HepG2 (cell line): ENCODE results near the gene ISOC2. TPM values are rescaled to one million over a fixed set of nuclear protein-coding genes. Genes with fewer than 3 reads are reported as not detected.

Experiments used
- AKAP8 ChIP-seq: sonication (generic); formaldehyde crosslinking; IDR thresholded peaks from 2 replicates; pipeline ENCODE4 v1.5.1; 2020; ENCODE audit warnings: mild to moderate bottlenecking, missing genetic modification reagents
- ERF ChIP-seq: IDR thresholded peaks from 2 replicates; pipeline ENCODE4 v1.6.1; 2018; ENCODE audit warnings: missing biosample characterization, missing genetic modification reagents
- FLYWCH1 ChIP-seq: sonication (generic); formaldehyde crosslinking; IDR thresholded peaks from 2 replicates; pipeline ENCODE4 v1.8.1; 2023; ENCODE audit warnings: mild to moderate bottlenecking, missing genetic modification reagents
- FOXC1 ChIP-seq: sonication (generic); formaldehyde crosslinking; IDR thresholded peaks from 2 replicates; pipeline ENCODE4 v1.8.0; 2022; ENCODE audit warnings: mild to moderate bottlenecking, missing genetic modification reagents, borderline replicate concordance
- HINFP ChIP-seq: sonication (generic); formaldehyde crosslinking; IDR thresholded peaks from 2 replicates; pipeline ENCODE4 v1.4.0; 2020; ENCODE audit warnings: low read depth, mild to moderate bottlenecking, missing genetic modification reagents
- KDM6A ChIP-seq: IDR thresholded peaks from 2 replicates; pipeline ENCODE4 v1.6.1; 2016; ENCODE audit warnings: low read depth
- MTA1 ChIP-seq: sonication (generic); formaldehyde crosslinking; IDR thresholded peaks from 2 replicates; pipeline ENCODE4 v1.4.0; 2020; ENCODE audit warnings: missing genetic modification reagents, mild to moderate bottlenecking, borderline replicate concordance
- NR2F6 ChIP-seq, 2 experiments: IDR thresholded peaks; 2 replicates each; pipeline ENCODE4 v1.6.1; 2016; ENCODE audit warnings: antibody characterized with exemption in 1 of 2, mild to moderate bottlenecking in 1 of 2
- PITX1 ChIP-seq: sonication (generic); formaldehyde crosslinking; IDR thresholded peaks from 2 replicates; pipeline ENCODE4 v1.5.1; 2020; ENCODE audit warnings: mild to moderate bottlenecking, missing genetic modification reagents
- PRMT3 ChIP-seq: sonication (generic); formaldehyde crosslinking; IDR thresholded peaks from 2 replicates; pipeline ENCODE4 v1.8.1; 2022; ENCODE audit warnings: low read depth, mild to moderate bottlenecking, moderate library complexity, missing genetic modification reagents, borderline replicate concordance
- SKIL ChIP-seq: sonication (generic); formaldehyde crosslinking; IDR thresholded peaks from 2 replicates; pipeline ENCODE4 v1.8.0; 2022; ENCODE audit warnings: missing genetic modification reagents, mild to moderate bottlenecking, moderate library complexity, borderline replicate concordance
- SMAD9 ChIP-seq: sonication (generic); formaldehyde crosslinking; IDR thresholded peaks from 2 replicates; pipeline ENCODE4 v1.5.1; 2020; ENCODE audit warnings: mild to moderate bottlenecking, missing genetic modification reagents
- TAF15 ChIP-seq: fragments of 200-400 bp; formaldehyde crosslinking; IDR thresholded peaks from one replicate; pipeline ENCODE4 v1.6.1; 2018; ENCODE audit warnings: mild to moderate bottlenecking, low read depth, low read length; ENCODE audit not compliant: poor library complexity, severe bottlenecking
- THYN1 ChIP-seq: sonication (generic); formaldehyde crosslinking; IDR thresholded peaks from 2 replicates; pipeline ENCODE4 v1.8.1; 2023; ENCODE audit warnings: low read depth, mild to moderate bottlenecking, moderate library complexity, missing genetic modification reagents, borderline replicate concordance
- ZFP36L2 ChIP-seq: sonication (generic); formaldehyde crosslinking; IDR thresholded peaks from 2 replicates; pipeline ENCODE4 v1.4.0; 2020; ENCODE audit warnings: missing genetic modification reagents
- ZNF138 ChIP-seq: sonication (generic); formaldehyde crosslinking; IDR thresholded peaks from 2 replicates; pipeline ENCODE4 v1.5.0; 2020; ENCODE audit warnings: mild to moderate bottlenecking, low read depth, missing genetic modification reagents
- ZNF24 ChIP-seq: fragments of 450-650 bp; IDR thresholded peaks from 2 replicates; pipeline ENCODE4 v1.6.1; 2017; ENCODE audit warnings: antibody characterized with exemption, mild to moderate bottlenecking
- ZNF280B ChIP-seq: sonication (generic); formaldehyde crosslinking; IDR thresholded peaks from 2 replicates; pipeline ENCODE4 v1.5.0; 2020; ENCODE audit warnings: missing genetic modification reagents, mild to moderate bottlenecking, borderline replicate concordance
- ZNF431 ChIP-seq: sonication (generic); formaldehyde crosslinking; IDR thresholded peaks from 2 replicates; pipeline ENCODE4 v1.9.0; 2022; ENCODE audit warnings: missing genetic modification reagents, low read depth, mild to moderate bottlenecking, borderline replicate concordance
- ZNF512B ChIP-seq: sonication (generic); formaldehyde crosslinking; IDR thresholded peaks from 2 replicates; pipeline ENCODE4 v1.5.1; 2020; ENCODE audit warnings: missing genetic modification reagents, mild to moderate bottlenecking, borderline replicate concordance
- ZNF878 ChIP-seq: sonication (generic); formaldehyde crosslinking; IDR thresholded peaks from 2 replicates; pipeline ENCODE4 v1.8.1; 2023; ENCODE audit warnings: mild to moderate bottlenecking, missing genetic modification reagents, moderate library complexity
- ZZZ3 ChIP-seq: sonication (generic); formaldehyde crosslinking; IDR thresholded peaks from 2 replicates; pipeline ENCODE4 v1.4.0; 2020; ENCODE audit warnings: missing genetic modification reagents, mild to moderate bottlenecking, borderline replicate concordance
- polyA plus RNA-seq, 8 experiments: library from polyadenylated mRNA; depleted of rRNA in 3 of 8; stranded (reverse) in 7 of 8; unstranded in 1 of 8; fragments of >200 nt; fragmentation: Illumina TruSeq in 4 of 8; extraction: Trizol in 4 of 8; gene quantifications; 2 replicates each; pipeline versions ENCODE4 v1.2.1 to v1.2.3, GENCODE V29; 2011 to 2016; ENCODE audit warnings: low read depth in 4 of 8, missing spikeins in 1 of 8, mixed read lengths in 1 of 8; ENCODE audit not compliant: insufficient read depth in 1 of 8
- total RNA-seq, 5 experiments: library from RNA; depleted of rRNA; stranded (reverse); fragments of >200 nt; fragmentation: Illumina TruSeq; extraction: Trizol; gene quantifications; 2 replicates each; pipeline ENCODE4 v1.2.3, GENCODE V29; 2016; ENCODE audit warnings: low read depth in 1 of 5

The ISOC2 gene
- total and polyA plus RNA-seq, 2 of the 13 experiments (the other 11 are each of a cell fraction or from before 2014, with no cell fraction given): 76.8 to 105 TPM

GRCh38 chr19:55460670-55461258 lies 678 bp downstream of the ISOC2 start (continued):
- TF ChIP-seq ZNF431 (CRISPR knock-in tag) (no peak; the same call in 1 of the 2 replicates), NR2F6 (IDR thresholded peaks at IDR 0.05) (no peak), NR2F6 (CRISPR knock-in tag; IDR thresholded peaks at IDR 0.05) (no peak), KDM6A (CRISPR knock-in tag) (no peak), SKIL (CRISPR knock-in tag) (no peak), PRMT3 (CRISPR knock-in tag) (no peak), SMAD9 (CRISPR knock-in tag) (no peak), ZNF138 (CRISPR knock-in tag) (no peak), ZFP36L2 (CRISPR knock-in tag) (no peak), PITX1 (no peak), HINFP (no peak), MTA1 (CRISPR knock-in tag) (no peak), THYN1 (CRISPR knock-in tag) (no peak), FOXC1 (CRISPR knock-in tag) (no peak), ERF (CRISPR knock-in tag) (no peak), FLYWCH1 (CRISPR knock-in tag) (no peak), ZNF280B (no peak), TAF15 (no peak), ZNF24 (no peak), AKAP8 (0 out of 2 replicates have a peak, but pooled peaks have one; percentile 20), ZNF512B (CRISPR knock-in tag) (no peak), ZZZ3 (CRISPR knock-in tag) (no peak), ZNF878 (0 out of 2 replicates have a peak, but pooled peaks have one; percentile 78)
